ENCODE measurements around the gene ABCD3. TPM values are rescaled to one million over a fixed set of nuclear protein-coding genes. Genes with fewer than 3 reads are reported as not detected.

The ABCD3 gene
- total RNA-seq, 1 experiment from 2014 or later: 93.4 TPM

- intact Hi-C loops (cut with micrococcal nuclease; ENCODE audit: unreplicated experiment): no loop called here
- H3K4me1 Mint-ChIP-seq (ENCODE audit: low read depth, unreplicated experiment): peaks cover 34% of the 10 kb centered on the region
- H3K27me3 Mint-ChIP-seq (ENCODE audit: insufficient read depth, unreplicated experiment): no peaks in the 10 kb centered on the region
- TF ChIP-seq CTCF (IDR thresholded peaks at IDR 0.05; ENCODE audit: insufficient read depth in 1 of 2, low read depth in 1 of 2, low read length in 1 of 2, severe bottlenecking in 1 of 2, unreplicated experiment in 1 of 2): no peak
- ChIA-PET CTCF (no interaction called here), POLR2A (no interaction called here)
- H3K4me1 ChIP-seq: peaks cover 31% of the 10 kb centered on the region
- H3K9me3 Mint-ChIP-seq (ENCODE audit: unreplicated experiment): no peaks in the 10 kb centered on the region
- H3K9me3 ChIP-seq: no peaks in the 10 kb centered on the region
- no peak for DNase-seq
- no TSS peak for BruUV-seq (replicated peaks)
- H3K36me3 ChIP-seq (ENCODE audit: control insufficient read depth, insufficient read depth, low read length): peaks cover 2% of the 10 kb centered on the region; the same call in 1 of the 2 replicates
- peaks cover 76% of the 10 kb centered on the region for H3K36me3 Mint-ChIP-seq (ENCODE audit: insufficient read depth, unreplicated experiment)
- H3K27ac Mint-ChIP-seq (ENCODE audit: unreplicated experiment): no peak overlapping the region
- H3K4me3 ChIP-seq (ENCODE audit: low read depth, low read length): no peak overlapping the region
- no peaks in the 10 kb centered on the region for H3K27me3 ChIP-seq (replicated peaks; ENCODE audit: control insufficient read depth, insufficient read depth, low read length)
- H3K4me3 Mint-ChIP-seq (ENCODE audit: unreplicated experiment): no peak overlapping the region
Observed at GRCh38 chr1:94530373-94530878, 112.2 kb downstream of the ABCD3 start.

GRCh38 chr1:94531664-94532063 is 113.5 kb downstream of the ABCD3 start:
- intact Hi-C loops (cut with micrococcal nuclease; ENCODE audit: unreplicated experiment): no loop called here
- no peak for DNase-seq
- Histone ChIP-seq H3K9me3 (no peaks in the 10 kb centered on the region), H3K27me3 (replicated peaks; ENCODE audit: control insufficient read depth, insufficient read depth, low read length) (no peaks in the 10 kb centered on the region), H3K36me3 (ENCODE audit: control insufficient read depth, insufficient read depth, low read length) (peaks cover 2% of the 10 kb centered on the region; the same call in 1 of the 2 replicates), H3K4me3 (ENCODE audit: low read depth, low read length) (no peak overlapping the region), H3K4me1 (peaks cover 29% of the 10 kb centered on the region)
- Mint-ChIP-seq H3K36me3 (ENCODE audit: insufficient read depth, unreplicated experiment) (peaks cover 78% of the 10 kb centered on the region), H3K27me3 (ENCODE audit: insufficient read depth, unreplicated experiment) (no peaks in the 10 kb centered on the region), H3K4me1 (ENCODE audit: low read depth, unreplicated experiment) (peaks cover 24% of the 10 kb centered on the region), H3K27ac (ENCODE audit: unreplicated experiment) (no peak overlapping the region), H3K9me3 (ENCODE audit: unreplicated experiment) (no peaks in the 10 kb centered on the region), H3K4me3 (ENCODE audit: unreplicated experiment) (no peak overlapping the region)
- TF ChIP-seq CTCF (IDR thresholded peaks at IDR 0.05; ENCODE audit: insufficient read depth in 1 of 2, low read depth in 1 of 2, low read length in 1 of 2, severe bottlenecking in 1 of 2, unreplicated experiment in 1 of 2): no peak
- BruUV-seq (replicated peaks): no TSS peak
- POLR2A ChIA-PET: no interaction called here
- CTCF ChIA-PET: no interaction called here

GRCh38 chr1:94532077-94532476 is 113.9 kb downstream of the ABCD3 start:
- Histone ChIP-seq H3K36me3 (ENCODE audit: control insufficient read depth, insufficient read depth, low read length) (peaks cover 2% of the 10 kb centered on the region; the same call in 1 of the 2 replicates), H3K4me1 (peaks cover 25% of the 10 kb centered on the region), H3K4me3 (ENCODE audit: low read depth, low read length) (no peak overlapping the region), H3K27me3 (replicated peaks; ENCODE audit: control insufficient read depth, insufficient read depth, low read length) (no peaks in the 10 kb centered on the region), H3K9me3 (no peaks in the 10 kb centered on the region)
- intact Hi-C loops (cut with micrococcal nuclease; ENCODE audit: unreplicated experiment): no loop called here
- ChIA-PET CTCF (no interaction called here), POLR2A (no interaction called here)
- Mint-ChIP-seq H3K4me3 (ENCODE audit: unreplicated experiment) (no peak overlapping the region), H3K27ac (ENCODE audit: unreplicated experiment) (no peak overlapping the region), H3K27me3 (ENCODE audit: insufficient read depth, unreplicated experiment) (no peaks in the 10 kb centered on the region), H3K4me1 (ENCODE audit: low read depth, unreplicated experiment) (peaks cover 22% of the 10 kb centered on the region), H3K36me3 (ENCODE audit: insufficient read depth, unreplicated experiment) (peaks cover 76% of the 10 kb centered on the region), H3K9me3 (ENCODE audit: unreplicated experiment) (no peaks in the 10 kb centered on the region)
- DNase-seq: no peak
- no peak for TF ChIP-seq CTCF (IDR thresholded peaks at IDR 0.05; ENCODE audit: insufficient read depth in 1 of 2, low read depth in 1 of 2, low read length in 1 of 2, severe bottlenecking in 1 of 2, unreplicated experiment in 1 of 2)
- no TSS peak for BruUV-seq (replicated peaks)

All from Caco-2 (cell line).